Dermis blood vessel endothelial cell (primary cell): ENCODE data around the gene SLC2A5. TPM values are rescaled to one million over a fixed set of nuclear protein-coding genes. Genes with fewer than 3 reads are reported as not detected.
"Not testable (repeated sequence)": the region's sequence is repeated elsewhere in the genome, so short reads cannot be mapped to it uniquely, and the experiment has no call there.

Experiments used
- DNase-seq: peaks from one replicate; pipeline ENCODE4 v3.0.0; 2010
- total RNA-seq: library from RNA; depleted of rRNA; stranded (reverse); fragments of >200 nt; gene quantifications from 2 replicates; pipeline ENCODE4 v1.2.3, GENCODE V29; 2014

The SLC2A5 gene
- total RNA-seq, 1 donor from 2014 or later: 0.34 TPM

DNA sequence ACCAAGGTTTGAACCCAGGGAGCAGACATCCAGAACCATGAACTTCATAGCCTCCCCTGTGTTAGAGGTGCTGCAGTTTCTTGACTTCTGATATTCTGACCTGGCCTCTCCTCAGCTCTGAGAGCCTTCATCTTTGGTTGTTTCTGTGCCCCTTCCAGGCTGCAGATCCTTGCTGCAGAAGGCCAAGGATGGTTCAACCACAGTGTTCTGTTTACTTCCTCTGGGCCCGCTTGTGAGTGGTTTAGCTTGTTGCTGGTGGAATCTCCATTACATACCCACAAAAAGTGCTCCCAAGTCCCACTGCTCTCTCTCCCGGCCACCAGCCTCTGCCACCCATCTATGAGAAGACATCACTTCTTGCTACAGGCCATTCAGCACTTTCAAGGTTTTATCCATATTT is 34.2 kb downstream of the SLC2A5 start:
- DNase-seq: no peak

DNA sequence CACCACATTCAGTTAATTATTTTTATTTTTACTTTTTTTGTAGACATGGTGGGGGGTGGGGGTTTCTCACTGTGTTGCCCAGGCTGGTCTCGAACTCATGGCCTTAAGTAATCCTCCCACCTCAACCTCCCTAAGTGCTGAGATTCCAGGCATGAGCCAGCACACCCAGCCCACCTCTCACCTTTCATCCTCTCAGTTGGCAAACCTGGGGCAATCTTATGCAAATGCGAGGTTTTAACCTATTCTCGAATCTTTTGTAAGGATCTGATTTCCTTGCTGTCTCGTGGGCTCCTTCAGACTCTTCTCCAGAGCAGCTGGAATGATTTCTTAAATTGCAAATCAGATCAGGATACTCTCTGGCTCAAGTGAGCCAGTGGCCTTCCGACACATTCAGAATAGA is 36.1 kb downstream of the SLC2A5 start:
- DNase-seq: no peak

DNA sequence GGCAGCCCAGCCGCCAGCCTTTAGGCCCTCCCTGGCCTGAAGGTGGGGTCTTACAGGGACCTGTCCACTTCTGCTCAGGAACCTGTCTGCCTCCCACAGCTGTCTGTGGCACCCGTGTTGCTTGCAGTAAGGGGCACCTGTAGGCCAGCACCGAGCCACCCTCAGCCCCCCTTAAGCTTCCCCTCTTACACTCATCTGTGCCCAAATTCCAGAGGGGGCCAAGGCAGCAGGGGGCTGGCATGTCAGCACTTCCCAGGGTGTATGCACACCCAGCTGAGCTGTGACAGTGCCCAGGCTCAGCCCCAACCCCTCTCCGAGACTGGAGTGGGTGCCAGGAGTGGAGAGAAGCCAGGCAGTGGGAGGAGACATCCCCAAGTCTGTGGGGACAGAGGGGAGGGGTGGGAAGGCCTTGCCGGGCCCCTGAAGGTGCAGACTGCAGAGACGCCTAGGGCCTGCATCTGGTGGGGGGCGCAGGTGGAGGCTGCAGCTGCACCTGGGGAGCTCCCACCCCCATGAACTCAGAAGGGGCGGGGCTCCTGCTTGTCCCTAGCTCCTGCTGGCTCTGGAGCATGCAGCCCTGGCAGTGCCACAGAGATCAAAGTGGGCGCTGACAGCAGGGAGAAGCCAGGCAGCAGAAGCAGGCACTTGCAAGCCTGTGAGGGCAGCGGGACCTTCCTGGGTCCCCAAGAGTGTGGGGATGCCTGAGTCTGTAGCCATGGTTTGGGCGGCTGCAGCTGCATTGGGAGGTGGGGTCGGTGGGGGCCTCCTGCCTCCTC is 37.8 kb downstream of the SLC2A5 start:
- DNase-seq: no peak

DNA sequence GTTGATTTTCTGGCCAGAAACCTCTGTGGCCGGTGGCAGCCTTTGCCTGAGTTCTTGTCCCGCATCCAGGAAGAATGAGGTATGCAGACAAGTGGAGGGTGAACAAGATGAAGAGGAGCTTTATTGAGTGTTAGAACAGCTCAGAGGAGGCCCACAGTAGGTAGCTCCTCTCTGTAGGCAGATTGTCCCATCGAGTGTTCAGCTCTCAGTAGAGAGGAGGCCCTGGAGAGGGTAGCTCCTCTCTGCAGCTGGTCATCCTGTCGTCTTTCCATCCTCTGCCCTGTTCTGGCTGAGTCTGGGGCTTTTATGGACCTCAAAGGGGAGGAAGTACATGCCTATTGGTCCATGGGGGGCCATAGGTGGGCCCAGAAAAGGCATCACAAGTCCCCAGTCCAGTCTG is 38.4 kb downstream of the SLC2A5 start:
- not testable (repeated sequence) for DNase-seq

DNA sequence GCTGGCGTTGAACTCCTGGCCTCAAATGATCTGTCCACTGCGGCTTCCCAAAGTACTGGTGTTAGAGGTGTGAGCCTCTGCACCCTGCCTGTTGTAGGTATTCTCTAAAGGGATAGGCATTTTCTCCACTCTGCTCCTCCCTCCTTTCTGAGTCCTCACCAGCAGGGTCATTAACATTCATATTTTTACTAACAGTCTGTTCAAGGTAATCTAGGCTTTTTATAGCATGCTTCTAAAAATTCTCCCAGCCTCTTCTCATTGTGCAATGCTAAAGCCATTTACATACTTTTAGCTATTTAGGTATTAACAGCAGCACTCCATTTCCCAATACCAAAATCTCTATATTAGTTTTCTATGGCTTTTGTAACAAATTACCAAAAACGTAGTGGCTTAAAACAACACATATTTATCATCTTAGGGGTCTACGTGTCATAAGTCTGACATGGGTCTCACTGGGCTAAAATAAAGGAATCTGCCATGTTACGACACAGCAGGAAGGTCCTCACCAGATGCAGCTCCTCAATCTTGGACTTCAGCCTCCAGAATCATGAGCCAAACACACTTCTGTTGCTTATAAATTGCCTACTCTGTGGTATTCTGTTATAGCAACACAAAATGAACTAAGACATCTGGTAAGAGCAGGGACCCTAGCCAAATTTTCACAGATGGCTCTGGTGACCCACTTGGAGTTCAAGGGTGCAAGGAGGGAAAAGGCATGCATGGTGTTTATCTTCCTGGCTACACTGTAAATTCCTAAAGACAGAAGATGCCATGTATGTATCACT is 40.3 kb downstream of the SLC2A5 start:
- DNase-seq: no peak

DNA sequence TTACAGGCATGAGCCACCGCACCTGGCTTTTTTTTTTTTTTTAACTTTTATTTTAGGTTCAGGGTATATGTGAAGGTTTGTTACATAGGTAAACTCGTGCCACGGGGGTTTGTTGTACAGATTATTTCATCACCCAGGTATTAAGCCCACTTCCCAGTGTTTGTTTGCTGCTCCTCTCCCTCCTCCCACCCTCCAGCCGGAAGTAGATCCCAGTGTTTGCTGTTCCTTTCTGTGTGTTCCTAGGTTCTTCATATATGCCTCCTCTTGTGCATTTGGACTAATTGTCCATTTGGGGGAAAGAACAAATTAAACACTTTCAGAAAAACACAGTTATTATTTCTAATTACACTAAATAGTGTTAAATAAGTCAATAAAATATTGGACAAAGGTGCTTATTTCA is 42.1 kb downstream of the SLC2A5 start:
- DNase-seq: no peak

- no peak for DNase-seq
Measured at GRCh38 chr1:9025449-9025848, 44.0 kb downstream of the SLC2A5 start.

DNA sequence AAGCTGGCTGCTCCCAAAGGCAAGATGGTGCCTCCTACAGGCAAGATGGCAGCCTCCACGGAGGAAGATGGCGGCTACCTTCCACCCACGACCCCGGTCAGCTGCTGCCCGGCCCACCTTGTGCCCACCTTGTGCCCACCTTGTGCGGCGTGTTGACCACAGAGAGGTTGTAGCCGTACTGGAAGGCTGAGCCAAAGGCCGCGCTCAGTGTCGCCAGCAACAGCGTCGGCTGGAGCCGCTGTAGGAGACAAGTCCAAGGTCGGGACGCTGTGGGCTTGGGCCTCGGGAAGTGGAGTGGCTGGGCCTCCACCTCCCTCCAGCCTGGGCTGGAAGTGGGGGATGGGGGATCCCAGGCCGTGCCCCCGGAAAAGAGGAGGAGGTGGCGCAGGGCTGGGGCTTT is 44.6 kb downstream of the SLC2A5 start:
- DNase-seq: no peak

- DNase-seq: no peak
Measured at GRCh38 chr1:9022773-9023172, 46.7 kb downstream of the SLC2A5 start.

- DNase-seq: not testable (repeated sequence)
Measured at GRCh38 chr1:9022026-9022738, 47.3 kb downstream of the SLC2A5 start.

DNA sequence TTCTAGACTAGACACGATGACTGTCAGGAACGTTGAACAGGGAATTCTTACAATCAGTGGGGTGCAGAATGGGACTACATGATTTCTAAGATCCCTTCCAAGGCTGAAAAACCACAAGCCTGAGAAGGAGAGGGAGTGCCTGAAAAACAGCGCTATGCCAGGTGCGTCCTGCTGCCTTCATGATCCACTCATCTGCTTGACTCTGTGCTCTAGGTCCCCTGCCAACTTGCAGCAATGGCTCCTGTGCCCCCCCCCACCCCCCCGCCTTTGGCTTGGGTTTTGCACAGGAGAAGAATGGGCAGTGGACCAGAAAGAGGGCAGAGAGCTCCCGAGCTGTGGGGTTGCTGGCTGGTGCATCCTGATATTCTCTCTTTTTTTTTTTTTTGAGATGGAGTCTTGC is 49.1 kb downstream of the SLC2A5 start:
- no peak for DNase-seq

- no peak for DNase-seq
Measured at GRCh38 chr1:9019896-9020295, 49.5 kb downstream of the SLC2A5 start.

GRCh38 chr1:9018333-9018732 is 51.1 kb downstream of the SLC2A5 start:
- peak; percentile 85 for DNase-seq

- DNase-seq: no peak
Measured at GRCh38 chr1:9016455-9016854, 53.0 kb downstream of the SLC2A5 start.

GRCh38 chr1:9014475-9015375 is 54.7 kb downstream of the SLC2A5 start:
- DNase-seq: no peak

DNA sequence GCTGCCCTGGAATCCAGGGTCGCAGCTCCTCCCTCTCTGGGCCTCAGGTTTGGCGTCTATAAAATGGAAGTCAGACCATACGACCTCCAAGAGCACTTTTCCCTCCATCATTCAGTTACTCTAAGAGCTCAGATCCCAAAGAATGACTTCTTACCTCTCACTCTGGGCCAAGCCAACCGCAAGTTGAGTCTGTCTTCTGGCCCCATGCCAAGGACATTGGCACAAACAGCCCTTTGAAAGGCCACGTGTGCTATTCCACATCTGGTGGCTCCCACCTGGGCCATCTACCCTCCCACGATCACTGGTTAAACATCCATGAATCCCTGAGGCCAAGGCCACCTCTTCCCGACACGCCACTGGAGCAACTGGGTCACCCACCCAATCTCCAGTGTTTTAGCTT is 55.6 kb downstream of the SLC2A5 start:
- no peak for DNase-seq

DNA sequence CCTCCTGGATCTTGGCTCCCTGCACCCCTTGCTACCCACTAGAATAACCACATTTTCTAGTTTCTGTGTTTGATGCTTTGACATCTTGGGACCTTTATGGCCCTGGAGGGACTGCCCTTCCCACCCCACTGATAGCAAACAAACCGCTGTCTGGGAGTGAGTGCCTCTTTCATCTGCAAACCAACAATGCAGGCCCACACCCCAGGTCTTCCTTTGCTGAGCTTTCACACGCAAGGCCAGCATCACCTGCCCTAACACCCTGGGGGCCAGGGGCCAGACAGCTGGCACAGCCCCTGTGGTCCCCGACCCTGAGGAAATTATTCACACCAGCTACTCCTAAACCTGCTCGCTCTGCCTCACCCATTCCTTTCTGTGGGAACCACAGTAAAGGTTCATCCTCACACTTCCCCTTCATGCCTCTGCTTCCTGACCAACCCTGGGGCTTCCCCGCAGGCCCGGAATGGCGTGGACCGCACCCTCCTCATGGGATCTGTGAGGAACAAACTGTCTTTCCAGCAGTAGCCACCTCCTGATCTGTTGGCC is 58.6 kb downstream of the SLC2A5 start:
- DNase-seq: peak; percentile 49

- DNase-seq: peak; percentile 64
Measured at GRCh38 chr1:9009438-9010370, 59.7 kb downstream of the SLC2A5 start.

- DNase-seq: no peak
Measured at GRCh38 chr1:9008236-9008635, 61.2 kb downstream of the SLC2A5 start.

DNA sequence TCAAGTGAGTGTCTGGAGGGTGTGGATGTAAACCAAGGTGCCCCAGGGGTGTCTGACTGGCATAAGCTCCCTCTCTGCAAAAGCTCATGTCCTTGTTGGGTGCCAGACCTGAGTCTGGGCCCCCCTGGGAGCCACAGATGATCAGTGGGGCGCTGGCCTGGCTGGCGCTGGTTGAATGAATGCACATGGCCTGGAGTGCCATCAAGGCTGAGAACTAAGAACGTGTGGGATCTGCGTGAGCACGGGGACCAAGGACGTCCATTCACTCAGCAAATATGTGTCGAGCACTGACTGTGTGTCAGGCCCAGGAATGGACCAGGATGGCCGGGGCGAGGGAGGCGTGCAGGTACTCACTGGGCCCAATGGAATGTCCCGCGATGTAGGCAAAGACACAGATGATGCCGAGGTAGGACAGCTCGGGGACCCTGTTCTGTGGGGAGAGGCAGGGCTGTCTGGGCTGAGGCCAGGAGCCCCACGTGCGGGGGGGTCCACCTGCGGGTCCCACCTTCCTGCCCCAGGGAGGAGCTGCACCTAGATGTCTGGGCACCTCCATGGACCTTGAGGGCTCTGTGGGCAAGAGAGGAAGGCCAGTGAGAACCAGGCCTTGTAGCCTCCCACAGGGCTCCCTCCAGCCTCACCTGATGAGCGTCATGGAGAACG is 62.3 kb downstream of the SLC2A5 start:
- DNase-seq: no peak

- no peak for DNase-seq
Measured at GRCh38 chr1:9005395-9005708, 64.1 kb downstream of the SLC2A5 start.
